ENCODE results near the gene ATP11C.
A peak's percentile ranks its signal among the peaks of the same experiment; 100 is the strongest.
"Not testable (repeated sequence)": the region's sequence is repeated elsewhere in the genome, so short reads cannot be mapped to it uniquely, and the experiment has no call there.

ATP11C gene

DNA sequence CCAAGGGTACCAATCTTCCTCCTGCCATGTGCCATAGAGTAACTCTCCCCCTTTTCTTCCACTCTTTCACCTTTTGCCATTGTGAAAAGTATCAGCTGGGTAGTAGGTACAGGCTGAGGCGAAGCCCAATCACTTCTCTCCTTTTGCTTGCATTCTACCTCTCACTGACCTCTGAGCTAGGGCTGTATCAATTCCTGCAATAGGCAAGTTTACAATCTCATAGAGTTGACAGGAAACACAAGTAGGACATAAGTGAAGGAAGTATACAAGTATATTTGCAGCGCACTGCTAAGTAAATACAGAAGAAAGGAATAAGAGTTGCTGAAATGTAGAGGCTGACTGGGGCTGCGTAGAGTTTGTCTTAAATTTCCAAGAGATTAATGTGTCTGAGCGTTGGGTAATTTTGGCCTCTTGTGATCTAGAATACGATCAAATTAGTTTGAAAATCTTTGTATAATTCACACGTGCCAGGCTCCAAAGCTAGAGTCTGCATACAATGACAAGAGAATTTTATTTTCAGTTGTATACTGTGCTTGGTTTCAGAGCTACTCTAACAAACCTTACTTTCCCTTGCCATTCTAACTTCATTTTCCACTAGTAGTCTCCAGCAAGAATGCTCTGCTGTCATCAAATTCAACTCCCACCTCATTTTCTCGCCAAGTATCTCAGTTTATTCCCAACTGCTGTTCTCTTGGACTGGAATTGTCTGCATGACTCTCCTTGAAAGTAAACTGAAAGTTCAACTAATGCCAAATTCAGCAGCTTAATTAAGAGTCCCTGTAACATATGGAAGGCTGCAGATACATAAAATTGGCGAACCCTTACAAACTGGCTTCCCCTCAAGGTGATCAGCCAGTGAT lies 90.3 kb downstream of the ATP11C start:
- Histone ChIP-seq H3K4me2 (ENCODE audit: low read length) (no peak overlapping the region), H3K4me3 (ENCODE audit: low read length) (no peak overlapping the region), H3K27me3 (ENCODE audit: control insufficient read depth, low read length) (no peaks in the 10 kb centered on the region)

DNA sequence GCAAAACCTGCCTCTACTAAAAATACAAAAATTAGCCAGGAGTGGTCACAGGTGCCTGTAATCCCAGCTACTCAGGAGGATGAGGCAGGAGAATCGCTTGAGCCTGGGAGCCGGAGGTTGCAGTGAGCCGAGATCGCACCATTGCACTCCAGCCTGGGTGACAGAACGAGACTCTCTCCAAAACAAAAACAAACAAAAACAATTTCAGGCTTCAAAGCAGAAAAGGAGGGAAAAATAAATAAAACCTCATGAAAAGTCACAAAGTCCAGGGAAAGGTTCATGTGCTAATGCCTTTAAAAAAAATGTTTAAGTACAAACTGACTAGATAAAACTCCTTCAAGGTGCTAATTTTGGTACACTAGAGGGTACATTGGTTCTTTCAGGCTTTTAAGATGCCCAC lies 96.5 kb downstream of the ATP11C start:
- not testable (repeated sequence) for H3K9me2 ChIP-seq (replicated peaks; ENCODE audit: control insufficient read depth, low read length); H3K9me3 ChIP-seq (ENCODE audit: control insufficient read depth, insufficient read depth, low read length); H4K20me1 ChIP-seq (ENCODE audit: control insufficient read depth, insufficient read depth, low read depth, low read length); H3K4me2 ChIP-seq (ENCODE audit: low read length); H3K27ac ChIP-seq (ENCODE audit: low read depth, low read length); H3K36me3 ChIP-seq (ENCODE audit: control insufficient read depth, low read length); H3K79me2 ChIP-seq (ENCODE audit: control insufficient read depth, low read length); H3F3A ChIP-seq (ENCODE audit: control insufficient read depth, insufficient read depth); H3K4me3 ChIP-seq (ENCODE audit: low read length); H3K27me3 ChIP-seq (ENCODE audit: control insufficient read depth, low read length)
- H3K4me1 ChIP-seq (ENCODE audit: control insufficient read depth, low read length): peaks cover 16% of the 10 kb centered on the region

More for the DNA sequence above, 90.3 kb downstream of the ATP11C start:
- no peaks in the 10 kb centered on the region for H3K9me3 ChIP-seq (ENCODE audit: control insufficient read depth, insufficient read depth, low read length)
- H3K9me2 ChIP-seq (replicated peaks; ENCODE audit: control insufficient read depth, low read length): no peaks in the 10 kb centered on the region
- H3K79me2 ChIP-seq (ENCODE audit: control insufficient read depth, low read length): no peaks in the 10 kb centered on the region
- H3F3A ChIP-seq (ENCODE audit: control insufficient read depth, insufficient read depth): no peaks in the 10 kb centered on the region
- TF ChIP-seq, protein P1, sequence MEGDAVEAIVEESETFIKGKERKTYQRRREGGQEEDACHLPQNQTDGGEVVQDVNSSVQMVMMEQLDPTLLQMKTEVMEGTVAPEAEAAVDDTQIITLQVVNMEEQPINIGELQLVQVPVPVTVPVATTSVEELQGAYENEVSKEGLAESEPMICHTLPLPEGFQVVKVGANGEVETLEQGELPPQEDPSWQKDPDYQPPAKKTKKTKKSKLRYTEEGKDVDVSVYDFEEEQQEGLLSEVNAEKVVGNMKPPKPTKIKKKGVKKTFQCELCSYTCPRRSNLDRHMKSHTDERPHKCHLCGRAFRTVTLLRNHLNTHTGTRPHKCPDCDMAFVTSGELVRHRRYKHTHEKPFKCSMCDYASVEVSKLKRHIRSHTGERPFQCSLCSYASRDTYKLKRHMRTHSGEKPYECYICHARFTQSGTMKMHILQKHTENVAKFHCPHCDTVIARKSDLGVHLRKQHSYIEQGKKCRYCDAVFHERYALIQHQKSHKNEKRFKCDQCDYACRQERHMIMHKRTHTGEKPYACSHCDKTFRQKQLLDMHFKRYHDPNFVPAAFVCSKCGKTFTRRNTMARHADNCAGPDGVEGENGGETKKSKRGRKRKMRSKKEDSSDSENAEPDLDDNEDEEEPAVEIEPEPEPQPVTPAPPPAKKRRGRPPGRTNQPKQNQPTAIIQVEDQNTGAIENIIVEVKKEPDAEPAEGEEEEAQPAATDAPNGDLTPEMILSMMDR (IDR thresholded peaks at IDR 0.05; ENCODE audit: low read depth, low read length, poor library complexity, severe bottlenecking): no peak
- TF ChIP-seq EZH2phosphoT487 (IDR thresholded peaks at IDR 0.05; ENCODE audit: borderline replicate concordance, low read length): no peak
- no peak overlapping the region for H3K27ac ChIP-seq (ENCODE audit: low read depth, low read length)
- H3K36me3 ChIP-seq (ENCODE audit: control insufficient read depth, low read length): no peaks in the 10 kb centered on the region
- H3K4me1 ChIP-seq (ENCODE audit: control insufficient read depth, low read length): peaks cover 15% of the 10 kb centered on the region
- H4K20me1 ChIP-seq (ENCODE audit: control insufficient read depth, insufficient read depth, low read depth, low read length): no peaks in the 10 kb centered on the region

DNA sequence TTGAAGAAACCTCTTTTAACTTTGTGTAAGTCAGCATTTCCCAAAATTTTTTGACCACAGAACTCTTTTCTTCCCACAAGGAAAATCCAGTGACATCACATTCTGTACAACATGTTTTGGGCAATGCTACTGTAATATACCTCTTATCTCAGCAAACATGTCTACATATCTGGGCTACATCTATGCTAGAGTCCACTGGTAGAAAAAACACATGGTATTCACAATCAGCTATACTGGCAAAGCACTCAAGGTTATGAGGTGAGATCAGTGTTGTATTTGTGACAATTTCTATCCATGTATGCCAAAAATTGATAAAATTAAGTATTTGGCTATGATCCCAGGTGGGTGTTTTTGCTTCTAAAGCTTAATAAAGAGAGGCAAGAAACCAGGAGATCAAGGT lies 98.0 kb downstream of the ATP11C start:
- peaks cover 11% of the 10 kb centered on the region; the same call in 1 of the 2 replicates for H3K79me2 ChIP-seq (ENCODE audit: control insufficient read depth, low read length)
- no peak overlapping the region for H3K27ac ChIP-seq (ENCODE audit: low read depth, low read length)
- no peak overlapping the region for H3K4me3 ChIP-seq (ENCODE audit: low read length)
- H3K4me2 ChIP-seq (ENCODE audit: low read length): no peak overlapping the region
- TF ChIP-seq EZH2phosphoT487 (IDR thresholded peaks at IDR 0.05; ENCODE audit: borderline replicate concordance, low read length): no peak
- TF ChIP-seq, protein P1 (IDR thresholded peaks at IDR 0.05; ENCODE audit: low read depth, low read length, poor library complexity, severe bottlenecking): no peak
- H3K4me1 ChIP-seq (ENCODE audit: control insufficient read depth, low read length): peaks cover 20% of the 10 kb centered on the region
- H4K20me1 ChIP-seq (ENCODE audit: control insufficient read depth, insufficient read depth, low read depth, low read length): no peaks in the 10 kb centered on the region
- H3K9me3 ChIP-seq (ENCODE audit: control insufficient read depth, insufficient read depth, low read length): no peaks in the 10 kb centered on the region
- H3F3A ChIP-seq (ENCODE audit: control insufficient read depth, insufficient read depth): no peaks in the 10 kb centered on the region
- no peaks in the 10 kb centered on the region for H3K9me2 ChIP-seq (replicated peaks; ENCODE audit: control insufficient read depth, low read length)
- no peaks in the 10 kb centered on the region for H3K27me3 ChIP-seq (ENCODE audit: control insufficient read depth, low read length)
- no peaks in the 10 kb centered on the region for H3K36me3 ChIP-seq (ENCODE audit: control insufficient read depth, low read length)

DNA sequence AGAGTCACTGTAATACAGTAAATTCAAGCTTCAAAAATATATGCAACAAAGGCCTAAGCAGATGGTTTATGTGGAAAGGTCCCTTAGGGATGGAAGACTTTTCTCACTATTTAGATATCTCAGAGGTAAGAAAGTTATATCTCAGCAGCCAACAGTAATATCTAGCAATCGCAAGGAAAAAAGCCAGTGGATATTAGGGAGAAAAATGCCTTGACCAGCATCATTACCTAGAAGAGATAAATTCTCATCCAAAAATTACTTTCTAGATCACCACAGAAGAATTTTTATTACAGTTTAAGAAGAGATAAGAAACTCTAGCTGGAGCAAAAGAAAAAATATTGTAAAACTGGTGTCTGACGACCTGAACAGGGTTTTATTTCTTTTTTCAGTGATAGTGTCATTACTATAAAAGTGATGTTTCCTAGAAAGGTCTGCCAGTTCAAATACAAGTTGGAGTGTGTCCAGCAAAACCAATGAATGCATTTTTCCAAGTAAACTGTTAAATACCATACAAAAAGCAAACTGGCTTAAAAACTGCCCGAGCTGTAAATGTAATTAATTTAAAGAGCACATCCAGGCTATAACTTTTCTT lies 100.0 kb downstream of the ATP11C start:
- Histone ChIP-seq H3F3A (ENCODE audit: control insufficient read depth, insufficient read depth) (no peaks in the 10 kb centered on the region), H3K9me3 (ENCODE audit: control insufficient read depth, insufficient read depth, low read length) (no peaks in the 10 kb centered on the region), H3K27ac (ENCODE audit: low read depth, low read length) (no peak overlapping the region), H4K20me1 (ENCODE audit: control insufficient read depth, insufficient read depth, low read depth, low read length) (no peaks in the 10 kb centered on the region), H3K4me3 (ENCODE audit: low read length) (no peak overlapping the region), H3K4me1 (ENCODE audit: control insufficient read depth, low read length) (peaks cover 20% of the 10 kb centered on the region), H3K4me2 (ENCODE audit: low read length) (peak overlapping the region; percentile 29; the same call in 1 of the 2 replicates), H3K36me3 (ENCODE audit: control insufficient read depth, low read length) (no peaks in the 10 kb centered on the region), H3K79me2 (ENCODE audit: control insufficient read depth, low read length) (peaks cover 11% of the 10 kb centered on the region; the same call in 1 of the 2 replicates), H3K27me3 (ENCODE audit: control insufficient read depth, low read length) (no peaks in the 10 kb centered on the region), H3K9me2 (replicated peaks; ENCODE audit: control insufficient read depth, low read length) (no peaks in the 10 kb centered on the region)
- no peak for TF ChIP-seq EZH2phosphoT487 (IDR thresholded peaks at IDR 0.05; ENCODE audit: borderline replicate concordance, low read length)
- TF ChIP-seq, protein P1 (IDR thresholded peaks at IDR 0.05; ENCODE audit: low read depth, low read length, poor library complexity, severe bottlenecking): no peak
